ENCODE data around the gene EHHADH.
A peak's percentile ranks its signal among the peaks of the same experiment; 100 is the strongest.

- TF ChIP-seq CTCF (IDR thresholded peaks at IDR 0.05; ENCODE audit: extremely low read depth in 1 of 2, insufficient read depth in 1 of 2, low read depth in 1 of 2, low read length in 2 of 2), result peak; percentile 28 to 55
- no peak for TF ChIP-seq POLR2A (IDR thresholded peaks at IDR 0.05; ENCODE audit: low read depth, low read length)
- TF ChIP-seq POLR2AphosphoS5 (IDR thresholded peaks at IDR 0.05; ENCODE audit: insufficient read depth, low read depth, low read length), result no peak
Observed at GRCh38 chr3:185270262-185270955, 16.6 kb upstream of the EHHADH start.

All from endothelial cell of umbilical vein (primary cell).